Keratinocyte (primary cell): ENCODE data around the gene ADGRV1. TPM values are rescaled to one million over a fixed set of nuclear protein-coding genes. Genes with fewer than 3 reads are reported as not detected.

Experiments
- DNase-seq: peaks from one replicate; pipeline ENCODE4 v3.0.0-alpha.2; 2011; ENCODE audit warnings: low read depth, missing footprints, low spot score
- FAIRE-seq: peaks from 2 replicates; lab custom pipeline; 2011; peaks lifted over from hg19 to GRCh38; lab: Jason Lieb, UNC
- H2AFZ ChIP-seq: 2 replicates; pipeline ENCODE4 v1.6.0; 2012; ENCODE audit warnings: low read length, control low read depth, inconsistent platforms; ENCODE audit not compliant: control insufficient read depth
- H3K27ac ChIP-seq: 2 replicates; pipeline ENCODE4 v1.5.1; 2011; ENCODE audit warnings: low read length; ENCODE audit not compliant: control insufficient read depth, insufficient read depth
- H3K27me3 ChIP-seq: 3 replicates; pipeline ENCODE4 v1.6.0; 2011; ENCODE audit warnings: low read length; ENCODE audit not compliant: control insufficient read depth, insufficient read depth; ENCODE audit errors: extremely low read depth
- H3K36me3 ChIP-seq, 2 experiments: 2 replicates in 1 of 2; 3 replicates in 1 of 2; pipeline ENCODE4 v1.5.1; 2011; ENCODE audit warnings: low read length in 2 of 2, mild to moderate bottlenecking in 1 of 2; ENCODE audit not compliant: control insufficient read depth in 2 of 2, insufficient read depth in 2 of 2; ENCODE audit errors: extremely low read depth in 1 of 2
- H3K4me1 ChIP-seq: 3 replicates; pipeline ENCODE4 v1.5.1; 2011; ENCODE audit warnings: low read length; ENCODE audit not compliant: control insufficient read depth, insufficient read depth; ENCODE audit errors: extremely low read depth
- H3K4me2 ChIP-seq: 3 replicates; pipeline ENCODE4 v1.6.0; 2011; ENCODE audit warnings: low read depth, low read length; ENCODE audit not compliant: control insufficient read depth, insufficient read depth; ENCODE audit errors: extremely low read depth
- H3K4me3 ChIP-seq, 3 experiments: fragments of 200-600 bp in 1 of 3; sonication (generic) in 1 of 3; 2 replicates in 2 of 3; 3 replicates in 1 of 3; pipeline ENCODE4 v1.5.1; 2011 to 2016; ENCODE audit warnings: low read length in 3 of 3, mild to moderate bottlenecking in 3 of 3, control low read depth in 2 of 3, inconsistent platforms in 1 of 3, low read depth in 1 of 3, mixed read lengths in 1 of 3, mixed run types in 1 of 3, moderate library complexity in 1 of 3; ENCODE audit not compliant: control insufficient read depth in 2 of 3, insufficient read depth in 2 of 3; ENCODE audit errors: extremely low read depth in 1 of 3
- H3K79me2 ChIP-seq: 2 replicates; pipeline ENCODE4 v1.6.0; 2012; ENCODE audit warnings: low read length; ENCODE audit not compliant: control insufficient read depth, insufficient read depth
- H3K9ac ChIP-seq: 3 replicates; pipeline ENCODE4 v1.6.0; 2011; ENCODE audit warnings: low read length; ENCODE audit not compliant: control insufficient read depth, insufficient read depth; ENCODE audit errors: extremely low read depth
- H3K9me1 ChIP-seq: 3 replicates; pipeline ENCODE4 v1.6.0; 2011; ENCODE audit warnings: low read length; ENCODE audit not compliant: control insufficient read depth, insufficient read depth; ENCODE audit errors: extremely low read depth
- H3K9me3 ChIP-seq: 2 replicates; pipeline ENCODE4 v1.5.1; 2012; ENCODE audit warnings: low read depth, low read length; ENCODE audit not compliant: control insufficient read depth
- H4K20me1 ChIP-seq: 3 replicates; pipeline ENCODE4 v1.6.0; 2011; ENCODE audit warnings: low read length; ENCODE audit not compliant: control insufficient read depth, insufficient read depth; ENCODE audit errors: extremely low read depth
- CTCF ChIP-seq, 3 experiments: IDR thresholded peaks in 1 of 3; conservative IDR thresholded peaks in 1 of 3; optimal IDR thresholded peaks in 1 of 3; 2 replicates in 2 of 3; 3 replicates in 1 of 3; pipeline versions ENCODE3 to v1.5.1; 2011; ENCODE audit warnings: low read length in 3 of 3, mild to moderate bottlenecking in 3 of 3, moderate library complexity in 2 of 3, control low read depth in 1 of 3, inconsistent platforms in 1 of 3; ENCODE audit not compliant: insufficient read depth in 2 of 3; ENCODE audit errors: extremely low read depth in 1 of 3
- EZH2 ChIP-seq: IDR thresholded peaks from one replicate; pipeline ENCODE4 v1.6.1; 2012; ENCODE audit warnings: inconsistent platforms, mild to moderate bottlenecking, low read length, moderate library complexity
- dilution Hi-C: fragments of 300-500 bp; cut with MboI; formaldehyde crosslinking; loops from one replicate; pipeline ENCODE4 v1.7.0; 2020; ENCODE audit warnings: low sequenced_read_pairs; ENCODE audit not compliant: extremely low pct_ligation_motif_present
- polyA plus RNA-seq, 5 experiments: library from polyadenylated mRNA; depleted of rRNA in 3 of 5; stranded (reverse) in 3 of 5; stranded (forward) in 1 of 5; unstranded in 1 of 5; fragments of >200 nt; gene quantifications; 1 replicate in 1 of 5; 2 replicates in 3 of 5; 3 replicates in 1 of 5; pipeline versions ENCODE4 v1.2.1 to v1.2.3, GENCODE V29; 2011 to 2012; ENCODE audit warnings: missing spikeins in 2 of 5, low read depth in 1 of 5, low replicate concordance in 1 of 5

ADGRV1 gene
- polyA plus RNA-seq, 1 donor (not counting 4 experiments of a cell fraction or from before 2014, with no cell fraction given): 0.05 TPM

- FAIRE-seq (no peak), DNase-seq (no peak)
- H3K4me2 ChIP-seq: no peak overlapping the region
Measured at GRCh38 chr5:91179018-91179417, 620.4 kb downstream of the ADGRV1 start.

GRCh38 chr5:91180506-91180905 lies 621.9 kb downstream of the ADGRV1 start:
- H4K20me1 ChIP-seq: no peaks in the 10 kb centered on the region
- FAIRE-seq (no peak), DNase-seq (no peak)
- H3K27ac ChIP-seq: no peak overlapping the region
- dilution Hi-C loops: no loop called here
- no peaks in the 10 kb centered on the region for H3K9me3 ChIP-seq
- no peak overlapping the region for H3K9ac ChIP-seq
- no peaks in the 10 kb centered on the region for H3K79me2 ChIP-seq
- TF ChIP-seq CTCF (optimal IDR thresholded peaks at IDR 0.05 in 1 of 3, IDR thresholded peaks at IDR 0.05 in 1 of 3, conservative IDR thresholded peaks at IDR 0.05 in 1 of 3; ENCODE audit: extremely low read depth in 1 of 3, insufficient read depth in 2 of 3, low read length in 3 of 3) (no peak), EZH2 (no peak)
- no peak overlapping the region for H2AFZ ChIP-seq
- H3K9me1 ChIP-seq: no peaks in the 10 kb centered on the region
- no peaks in the 10 kb centered on the region for H3K36me3 ChIP-seq
- H3K4me2 ChIP-seq: no peak overlapping the region
- no peak overlapping the region for H3K4me3 ChIP-seq
- H3K27me3 ChIP-seq: no peaks in the 10 kb centered on the region
- no peaks in the 10 kb centered on the region for H3K4me1 ChIP-seq

More at GRCh38 chr5:91179018-91179417, 620.4 kb downstream of the ADGRV1 start:
- H3K4me1 ChIP-seq: no peaks in the 10 kb centered on the region
- no peak overlapping the region for H3K4me3 ChIP-seq
- no peak for TF ChIP-seq CTCF (optimal IDR thresholded peaks at IDR 0.05 in 1 of 3, IDR thresholded peaks at IDR 0.05 in 1 of 3, conservative IDR thresholded peaks at IDR 0.05 in 1 of 3; ENCODE audit: extremely low read depth in 1 of 3, insufficient read depth in 2 of 3, low read length in 3 of 3)
- dilution Hi-C loops: no loop called here
- H4K20me1 ChIP-seq: no peaks in the 10 kb centered on the region
- no peaks in the 10 kb centered on the region for H3K9me1 ChIP-seq
- no peak overlapping the region for H3K27ac ChIP-seq
- H3K36me3 ChIP-seq: no peaks in the 10 kb centered on the region
- no peaks in the 10 kb centered on the region for H3K27me3 ChIP-seq
- H2AFZ ChIP-seq: no peak overlapping the region
- H3K79me2 ChIP-seq: no peaks in the 10 kb centered on the region
- no peak overlapping the region for H3K9ac ChIP-seq
- H3K9me3 ChIP-seq: no peaks in the 10 kb centered on the region
